Measurements from ENCODE around the gene CD164L2.

GRCh38 chr1:27346357-27346756, 36.8 kb downstream of the CD164L2 start:
- no peak for TF ChIP-seq EZH2 (IDR thresholded peaks at IDR 0.05; ENCODE audit: insufficient read depth, low read length)
- TF ChIP-seq CTCF (IDR thresholded peaks at IDR 0.05; ENCODE audit: insufficient read depth, low read depth, low read length) = no peak

All from astrocyte (in vitro differentiated cells and primary cell).